ENCODE data around the gene KNOP1. TPM values are rescaled to one million over a fixed set of nuclear protein-coding genes. Genes with fewer than 3 reads are reported as not detected.

The KNOP1 gene
- total RNA-seq, 1 experiment from 2014 or later, result 93.9 TPM

GRCh38 chr16:19677402-19677801 lies 40.6 kb downstream of the KNOP1 start:
- no peak overlapping the region for H2BK15ac ChIP-seq (ENCODE audit: low read depth, low read length)
- no peak overlapping the region for H2BK120ac ChIP-seq (ENCODE audit: low read depth, low read length, poor library complexity, severe bottlenecking)
- H2BK5ac ChIP-seq (ENCODE audit: insufficient read length, low read length), result no peak overlapping the region
- TF ChIP-seq CTCF (conservative IDR thresholded peaks at IDR 0.05), result no peak
- no peak overlapping the region for H3K4me2 ChIP-seq (ENCODE audit: insufficient read depth, insufficient read length, low read length)
- Mint-ChIP-seq H3K27me3 (ENCODE audit: low read depth) (no peaks in the 10 kb centered on the region), H3K9me3 (no peaks in the 10 kb centered on the region), H3K4me1 (no peaks in the 10 kb centered on the region), H3K4me3 (no peak overlapping the region), H3K27ac (peak overlapping the region in 2 of 3 experiments; percentile 71 to 85; a peak in 3 of 7 replicates), H3K36me3 (ENCODE audit: insufficient read depth in 1 of 3, low read depth in 3 of 3) (peaks cover 4 to 19% (median 11%) of the 10 kb centered on the region in 3 experiments; a peak in 6 of 7 replicates)
- H3K56ac ChIP-seq (ENCODE audit: insufficient read length, low read depth, low read length), result no peak overlapping the region
- H3T11ph ChIP-seq (ENCODE audit: low read length), result no peak overlapping the region
- H3K4ac ChIP-seq (ENCODE audit: low read depth, low read length), result no peak overlapping the region
- no peak overlapping the region for H3K23ac ChIP-seq (ENCODE audit: insufficient read length, low read depth, low read length)
- no peaks in the 10 kb centered on the region for H3K23me2 ChIP-seq (ENCODE audit: insufficient read length, low read depth, low read length, poor library complexity, severe bottlenecking)
- no peak overlapping the region for H3K18ac ChIP-seq (ENCODE audit: insufficient read length, low read depth, low read length)
- DNase-seq, result no peak
- H3K79me2 ChIP-seq (ENCODE audit: insufficient read depth, low read length), result no peaks in the 10 kb centered on the region
- H2BK20ac ChIP-seq (ENCODE audit: low read depth, low read length, poor library complexity, severe bottlenecking), result no peak overlapping the region
- no peak overlapping the region for H2BK12ac ChIP-seq (ENCODE audit: insufficient read length, low read depth, low read length)
- H3K9ac ChIP-seq (ENCODE audit: extremely low read depth, insufficient read length, low read length), result no peak overlapping the region
- WGBS (ENCODE audit: extremely low coverage, insufficient read length, low lambda C conversion rate), result no CpG with 5 or more reads among the region's 7 CpGs
- H3K27me3 ChIP-seq (ENCODE audit: insufficient read depth, low read length), result no peaks in the 10 kb centered on the region
- H4K20me1 ChIP-seq (ENCODE audit: control insufficient read depth, insufficient read depth, insufficient read length), result no peaks in the 10 kb centered on the region
- H3K27ac ChIP-seq (ENCODE audit: insufficient read length, low read depth, low read length), result no peak overlapping the region
- H4K5ac ChIP-seq (ENCODE audit: insufficient read length, low read depth, low read length), result no peak overlapping the region
- H2AK5ac ChIP-seq (ENCODE audit: insufficient read length, low read length), result no peak overlapping the region
- H3K14ac ChIP-seq (ENCODE audit: insufficient read depth, low read length), result no peak overlapping the region
- no peaks in the 10 kb centered on the region for H3K4me1 ChIP-seq (ENCODE audit: insufficient read depth, low read length)
- no peak overlapping the region for H2AFZ ChIP-seq (ENCODE audit: low read length)
- no peaks in the 10 kb centered on the region for H3K9me3 ChIP-seq (ENCODE audit: control insufficient read depth, low read depth, low read length)
- H3K79me1 ChIP-seq (ENCODE audit: insufficient read depth, low read depth, low read length, poor library complexity, severe bottlenecking), result no peaks in the 10 kb centered on the region
- no peak overlapping the region for H4K91ac ChIP-seq (ENCODE audit: insufficient read length, low read depth, low read length)
- no peak overlapping the region for H4K8ac ChIP-seq (replicated peaks; ENCODE audit: insufficient read length, low read depth, low read length)
